SK-N-SH treated with all-trans-retinoic acid at 6 μM for 48 hours (cell line): Measurements from ENCODE around the gene NRDE2.

ENCODE experiments used
- ATAC-seq: fragments of 200-7000 bp; cut with Tn5 transposase; 3 replicates; pipeline ENCODE4 v1.9.1; 2020; ENCODE audit warnings: mild to moderate bottlenecking, moderate library complexity
- ARNTL ChIP-seq: fragments of 450-650 bp; formaldehyde crosslinking; IDR thresholded peaks from 2 replicates; pipeline ENCODE4 v1.5.0; 2020; ENCODE audit warnings: low read depth, mild to moderate bottlenecking, moderate library complexity, borderline replicate concordance
- BACH2 ChIP-seq: fragments of 250-450 bp; sonication (Bioruptor Pico); IDR thresholded peaks from 2 replicates; pipeline ENCODE4 v1.9.0; 2021; ENCODE audit warnings: mild to moderate bottlenecking, borderline replicate concordance
- CREB5 ChIP-seq: fragments of 250-450 bp; sonication (Bioruptor Pico); IDR thresholded peaks from 2 replicates; pipeline ENCODE4 v1.5.1; 2020; ENCODE audit warnings: low read depth, mild to moderate bottlenecking, moderate library complexity
- CSDC2 ChIP-seq: fragments of 250-450 bp; sonication (Bioruptor Pico); IDR thresholded peaks from 2 replicates; pipeline ENCODE4 v1.5.0; 2020; ENCODE audit warnings: mild to moderate bottlenecking, moderate library complexity
- CSRNP3 ChIP-seq: fragments of 250-450 bp; sonication (Bioruptor Pico); IDR thresholded peaks from 2 replicates; pipeline ENCODE4 v1.5.1; 2021; ENCODE audit warnings: mild to moderate bottlenecking, moderate library complexity
- ESRRG ChIP-seq: fragments of 250-450 bp; sonication (Bioruptor Pico); IDR thresholded peaks from 2 replicates; pipeline ENCODE4 v1.6.1; 2021; ENCODE audit warnings: mild to moderate bottlenecking
- GLIS3 ChIP-seq: fragments of 250-450 bp; sonication (Bioruptor Pico); IDR thresholded peaks from 2 replicates; pipeline ENCODE4 v1.5.0; 2020; ENCODE audit warnings: mild to moderate bottlenecking, moderate library complexity
- ISL1 ChIP-seq: fragments of 250-450 bp; sonication (Bioruptor Pico); IDR thresholded peaks from 2 replicates; pipeline ENCODE4 v2.1.2; 2022; ENCODE audit warnings: mild to moderate bottlenecking, moderate library complexity
- PATZ1 ChIP-seq: fragments of 250-450 bp; sonication (Bioruptor Pico); IDR thresholded peaks from 2 replicates; pipeline ENCODE4 v1.8.0; 2020; ENCODE audit warnings: mild to moderate bottlenecking, moderate library complexity, borderline replicate concordance
- POU6F1 ChIP-seq: fragments of 250-450 bp; sonication (Bioruptor Pico); IDR thresholded peaks from 2 replicates; pipeline ENCODE4 v1.8.0; 2021; ENCODE audit warnings: low read depth, mild to moderate bottlenecking, moderate library complexity, borderline replicate concordance
- PPARA ChIP-seq: fragments of 250-450 bp; sonication (Bioruptor Pico); IDR thresholded peaks from 2 replicates; pipeline ENCODE4 v1.5.0; 2020; ENCODE audit warnings: mild to moderate bottlenecking, borderline replicate concordance
- RARB ChIP-seq: fragments of 250-450 bp; sonication (Bioruptor Pico); IDR thresholded peaks from 2 replicates; pipeline ENCODE4 v1.8.0; 2021; ENCODE audit warnings: mild to moderate bottlenecking, moderate library complexity
- SNAI2 ChIP-seq: fragments of 250-450 bp; sonication (Bioruptor Pico); IDR thresholded peaks from 2 replicates; pipeline ENCODE4 v1.5.0; 2020; ENCODE audit warnings: mild to moderate bottlenecking, moderate library complexity
- TCF4 ChIP-seq: fragments of 250-450 bp; sonication (Bioruptor Pico); IDR thresholded peaks from 2 replicates; pipeline ENCODE4 v1.8.0; 2021; ENCODE audit warnings: mild to moderate bottlenecking, moderate library complexity, borderline replicate concordance
- TOX ChIP-seq: fragments of 250-450 bp; sonication (Bioruptor Pico); IDR thresholded peaks from 2 replicates; pipeline ENCODE4 v1.8.0; 2021; ENCODE audit warnings: mild to moderate bottlenecking, moderate library complexity, borderline replicate concordance
- TSHZ2 ChIP-seq: fragments of 250-450 bp; sonication (Bioruptor Pico); IDR thresholded peaks from 2 replicates; pipeline ENCODE4 v1.5.0; 2020; ENCODE audit warnings: mild to moderate bottlenecking, moderate library complexity
- ZC3H10 ChIP-seq: fragments of 250-450 bp; sonication (Bioruptor Pico); IDR thresholded peaks from 2 replicates; pipeline ENCODE4 v1.5.1; 2021; ENCODE audit warnings: mild to moderate bottlenecking, moderate library complexity
- ZFP3 ChIP-seq: fragments of 250-450 bp; sonication (Bioruptor Pico); IDR thresholded peaks from 2 replicates; pipeline ENCODE4 v1.5.0; 2020; ENCODE audit warnings: mild to moderate bottlenecking, moderate library complexity
- ZNF565 ChIP-seq: fragments of 450-650 bp; formaldehyde crosslinking; conservative IDR thresholded peaks from 2 replicates; pipeline ENCODE4 v1.5.0; 2020; ENCODE audit warnings: low read depth, mild to moderate bottlenecking, moderate library complexity
- ZNF70 ChIP-seq: fragments of 450-650 bp; formaldehyde crosslinking; IDR thresholded peaks from 2 replicates; pipeline ENCODE4 v1.5.0; 2020; ENCODE audit warnings: mild to moderate bottlenecking, moderate library complexity
- ZNF8 ChIP-seq: fragments of 450-650 bp; formaldehyde crosslinking; IDR thresholded peaks from 2 replicates; pipeline ENCODE4 v1.5.0; 2020; ENCODE audit warnings: mild to moderate bottlenecking, moderate library complexity

The NRDE2 gene

GRCh38 chr14:90381011-90381786, 49.5 kb upstream of the NRDE2 start:
- no peak for ATAC-seq

GRCh38 chr14:90379106-90379505, 47.4 kb upstream of the NRDE2 start:
- no peak for ATAC-seq
- TF ChIP-seq ISL1 (CRISPR knock-in tag) (no peak), POU6F1 (no peak), ESRRG (CRISPR knock-in tag) (no peak), PATZ1 (CRISPR knock-in tag) (no peak), CREB5 (CRISPR knock-in tag) (no peak), TOX (CRISPR knock-in tag) (no peak), TSHZ2 (CRISPR knock-in tag) (no peak), ZNF565 (CRISPR knock-in tag) (no peak), CSRNP3 (CRISPR knock-in tag) (no peak), ZNF8 (no peak), ZFP3 (no peak), ZNF70 (CRISPR knock-in tag) (no peak), BACH2 (CRISPR knock-in tag) (no peak), RARB (CRISPR knock-in tag) (no peak)

More at GRCh38 chr14:90381011-90381786, 49.5 kb upstream of the NRDE2 start:
- no peak for TF ChIP-seq GLIS3
- no peak for TF ChIP-seq ESRRG (CRISPR knock-in tag)
- no peak for TF ChIP-seq ARNTL (CRISPR knock-in tag)
- TF ChIP-seq RARB (CRISPR knock-in tag): no peak
- TF ChIP-seq BACH2 (CRISPR knock-in tag): no peak
- TF ChIP-seq TCF4 (CRISPR knock-in tag): no peak
- no peak for TF ChIP-seq ZFP3
- TF ChIP-seq ZNF70 (CRISPR knock-in tag): no peak
- TF ChIP-seq ZC3H10 (CRISPR knock-in tag): no peak
- no peak for TF ChIP-seq SNAI2
- no peak for TF ChIP-seq PATZ1 (CRISPR knock-in tag)
- no peak for TF ChIP-seq TSHZ2 (CRISPR knock-in tag)
- TF ChIP-seq PPARA: no peak
- no peak for TF ChIP-seq ZNF8
- TF ChIP-seq TOX (CRISPR knock-in tag): no peak
- no peak for TF ChIP-seq ISL1 (CRISPR knock-in tag)
- no peak for TF ChIP-seq CSDC2 (CRISPR knock-in tag)
- TF ChIP-seq, all 23 proteins: peak for 0
